Omental fat pad (tissue), 4 donors: ENCODE data around the gene WDR81. TPM values are rescaled to one million over a fixed set of nuclear protein-coding genes. Genes with fewer than 3 reads are reported as not detected.
"Not testable (repeated sequence)": the region's sequence is repeated elsewhere in the genome, so short reads cannot be mapped to it uniquely, and the experiment has no call there.

Experiments
- ATAC-seq: fragments of 150-250 bp; one replicate; pipeline ENCODE4 v1.9.1; 2016; ENCODE audit warnings: mild to moderate bottlenecking, moderate library complexity; ENCODE audit not compliant: low FRiP score
- DNase-seq: peaks from one replicate; pipeline ENCODE4 v3.0.0-alpha.2; 2019; ENCODE audit warnings: low spot score
- CTCF ChIP-seq, 3 donors: fragments of 450-650 bp; IDR thresholded peaks; one replicate each; pipeline ENCODE4 v1.5.1; 2016 to 2017; ENCODE audit warnings: antibody characterized with exemption in 3 of 3, mild to moderate bottlenecking in 3 of 3, moderate library complexity in 2 of 3
- total RNA-seq, 4 donors: library from RNA; depleted of rRNA; stranded (reverse); fragments of >200 nt; gene quantifications; one replicate each; pipeline ENCODE4 v1.1.0, GENCODE V29; 2016

Gene WDR81
- total RNA-seq, 4 donors from 2014 or later: 39.2 to 71.1 (median 49.8) TPM

GRCh38 chr17:1732833-1733321 is 8.4 kb downstream of the WDR81 start:
- ATAC-seq (no peak), DNase-seq (no peak)
- no peak for TF ChIP-seq CTCF (IDR thresholded peaks at IDR 0.05)

GRCh38 chr17:1733759-1734158 is 9.3 kb downstream of the WDR81 start:
- no peak for TF ChIP-seq CTCF (IDR thresholded peaks at IDR 0.05)
- DNase-seq: no peak
- no peak for ATAC-seq

GRCh38 chr17:1735418-1735817 is 10.9 kb downstream of the WDR81 start:
- ATAC-seq: no peak
- no peak for DNase-seq
- no peak for TF ChIP-seq CTCF (IDR thresholded peaks at IDR 0.05)

GRCh38 chr17:1735834-1736347 is 11.4 kb downstream of the WDR81 start:
- DNase-seq: no peak
- no peak for ATAC-seq
- TF ChIP-seq CTCF (IDR thresholded peaks at IDR 0.05): no peak

- TF ChIP-seq CTCF (IDR thresholded peaks at IDR 0.05): no peak
- DNase-seq (peak; percentile 60), ATAC-seq (peak; percentile 63)
These were observed 12.1 kb downstream of the WDR81 start for GRCh38 chr17:1736348-1737281.

- DNase-seq (no peak), ATAC-seq (no peak)
- no peak for TF ChIP-seq CTCF (IDR thresholded peaks at IDR 0.05)
These were observed 13.2 kb downstream of the WDR81 start for GRCh38 chr17:1737531-1738291.

- not testable (repeated sequence) for DNase-seq, ATAC-seq
These were observed 17.4 kb downstream of the WDR81 start for GRCh38 chr17:1741899-1742298.
